Breast epithelium (tissue), 4 donors: ENCODE results near the gene LDHD. TPM values are rescaled to one million over a fixed set of nuclear protein-coding genes. Genes with fewer than 3 reads are reported as not detected.
A peak's percentile ranks its signal among the peaks of the same experiment; 100 is the strongest.

Experiments
- DNase-seq, 2 donors: peaks; one replicate each; pipeline ENCODE4 v3.0.0-alpha.2; 2019; ENCODE audit warnings: low spot score in 2 of 2
- H3K27ac ChIP-seq, 2 donors: fragments of 200-600 bp; sonication (generic) in 1 of 2; one replicate each; pipeline ENCODE4 v1.5.1; 2016 to 2019; ENCODE audit warnings: mild to moderate bottlenecking in 1 of 2
- H3K27me3 ChIP-seq, 2 donors: fragments of 200-600 bp; sonication (generic) in 1 of 2; one replicate each; pipeline versions ENCODE4 v1.5.1 to v1.6.0; 2017 to 2019; ENCODE audit warnings: control low read depth in 1 of 2, mild to moderate bottlenecking in 1 of 2
- H3K36me3 ChIP-seq: fragments of 200-600 bp; one replicate; pipeline ENCODE4 v1.5.1; 2019
- H3K4me1 ChIP-seq, 2 donors: fragments of 200-600 bp; sonication (generic); one replicate each; pipeline ENCODE4 v1.5.1; 2016 to 2019; ENCODE audit warnings: control low read depth in 1 of 2
- H3K4me3 ChIP-seq, 3 donors: fragments of 200-600 bp; sonication (generic); 1 replicate in 2 of 3; 2 replicates in 1 of 3; pipeline ENCODE4 v1.5.1; 2016 to 2019; ENCODE audit warnings: mild to moderate bottlenecking in 3 of 3, moderate library complexity in 2 of 3
- H3K9me3 ChIP-seq, 2 donors: fragments of 200-600 bp; sonication (generic) in 1 of 2; one replicate each; pipeline ENCODE4 v1.5.1; 2016 to 2019; ENCODE audit warnings: control low read depth in 1 of 2
- POLR2A ChIP-seq: fragments of 450-650 bp; IDR thresholded peaks from one replicate; pipeline ENCODE4 v1.6.1; 2016; ENCODE audit warnings: antibody characterized with exemption, mild to moderate bottlenecking, moderate library complexity
- POLR2AphosphoS5 ChIP-seq, 3 donors: sonication (generic); formaldehyde crosslinking; IDR thresholded peaks; one replicate each; pipeline ENCODE4 v1.6.1; 2017; ENCODE audit warnings: antibody characterized with exemption in 3 of 3
- intact Hi-C: fragments of 100-400 bp; cut with DNase I; formaldehyde crosslinking; loops from one replicate; pipeline ENCODE4 v1.15.1; 2023; ENCODE audit warnings: low total_unique reads
- total RNA-seq, 3 donors: library from RNA; depleted of rRNA; stranded (reverse); fragments of >200 nt; gene quantifications; one replicate each; pipeline ENCODE4 v1.1.0, GENCODE V29; 2016
- TF ChIP-seq, protein P1 (sequence below), 3 donors: fragments of 450-650 bp; IDR thresholded peaks; one replicate each; pipeline ENCODE4 v1.5.1; 2016 to 2017; ENCODE audit warnings: antibody characterized with exemption in 3 of 3, mild to moderate bottlenecking in 3 of 3, moderate library complexity in 3 of 3

Gene LDHD
- total RNA-seq, 3 donors from 2014 or later, result 10.5 to 17.6 (median 10.7) TPM

DNA sequence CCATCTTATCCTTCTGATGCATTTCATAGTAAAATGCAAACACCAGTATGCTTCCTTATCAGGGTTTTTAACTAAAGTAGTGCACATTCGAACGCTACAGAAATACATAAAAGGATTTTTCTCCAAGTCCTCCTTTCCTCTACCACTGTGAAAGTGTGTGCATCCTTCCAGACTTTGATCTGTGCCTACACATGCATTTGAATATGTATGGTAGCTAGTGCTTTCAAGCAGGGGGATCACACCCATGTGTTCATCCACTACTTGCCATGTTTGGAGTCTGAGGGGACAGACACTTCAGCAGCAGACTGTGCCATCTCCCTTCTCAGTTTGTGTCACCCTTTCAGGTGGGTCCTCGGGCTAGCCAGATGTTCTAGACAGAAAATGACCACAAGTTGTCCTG lies 14.9 kb downstream of the LDHD start:
- no peak for DNase-seq
- H3K4me1 ChIP-seq, result peaks cover 17 to 22% of the 10 kb centered on the region in 2 donors
- no peak overlapping the region for H3K4me3 ChIP-seq
- H3K36me3 ChIP-seq, result no peaks in the 10 kb centered on the region
- intact Hi-C loops, result no loop called here
- H3K27me3 ChIP-seq, result no peaks in the 10 kb centered on the region
- TF ChIP-seq, protein P1, sequence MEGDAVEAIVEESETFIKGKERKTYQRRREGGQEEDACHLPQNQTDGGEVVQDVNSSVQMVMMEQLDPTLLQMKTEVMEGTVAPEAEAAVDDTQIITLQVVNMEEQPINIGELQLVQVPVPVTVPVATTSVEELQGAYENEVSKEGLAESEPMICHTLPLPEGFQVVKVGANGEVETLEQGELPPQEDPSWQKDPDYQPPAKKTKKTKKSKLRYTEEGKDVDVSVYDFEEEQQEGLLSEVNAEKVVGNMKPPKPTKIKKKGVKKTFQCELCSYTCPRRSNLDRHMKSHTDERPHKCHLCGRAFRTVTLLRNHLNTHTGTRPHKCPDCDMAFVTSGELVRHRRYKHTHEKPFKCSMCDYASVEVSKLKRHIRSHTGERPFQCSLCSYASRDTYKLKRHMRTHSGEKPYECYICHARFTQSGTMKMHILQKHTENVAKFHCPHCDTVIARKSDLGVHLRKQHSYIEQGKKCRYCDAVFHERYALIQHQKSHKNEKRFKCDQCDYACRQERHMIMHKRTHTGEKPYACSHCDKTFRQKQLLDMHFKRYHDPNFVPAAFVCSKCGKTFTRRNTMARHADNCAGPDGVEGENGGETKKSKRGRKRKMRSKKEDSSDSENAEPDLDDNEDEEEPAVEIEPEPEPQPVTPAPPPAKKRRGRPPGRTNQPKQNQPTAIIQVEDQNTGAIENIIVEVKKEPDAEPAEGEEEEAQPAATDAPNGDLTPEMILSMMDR (IDR thresholded peaks at IDR 0.05), result no peak
- TF ChIP-seq POLR2AphosphoS5 (IDR thresholded peaks at IDR 0.05), result no peak
- no peak for TF ChIP-seq POLR2A
- H3K9me3 ChIP-seq, result no peaks in the 10 kb centered on the region
- no peak overlapping the region for H3K27ac ChIP-seq

DNA sequence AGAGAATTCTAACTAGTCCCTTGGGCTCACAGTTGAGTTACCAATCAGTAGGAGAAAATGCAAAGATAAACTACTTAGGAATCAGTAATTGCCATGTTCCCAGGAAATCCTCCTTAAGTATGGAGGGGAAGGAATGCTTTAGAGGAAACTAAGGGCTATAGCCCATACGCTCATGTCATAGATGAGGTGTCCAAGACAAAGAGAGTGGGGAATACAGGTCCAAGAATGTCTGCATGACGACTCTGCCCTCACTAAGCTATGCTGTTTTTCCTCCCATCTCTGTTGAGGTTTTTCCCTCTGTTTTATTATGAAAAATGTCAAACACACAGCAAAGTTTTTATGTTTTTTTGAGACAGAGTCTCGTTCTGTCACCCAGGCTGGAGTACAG lies 16.0 kb downstream of the LDHD start:
- TF ChIP-seq POLR2AphosphoS5 (IDR thresholded peaks at IDR 0.05), result no peak
- TF ChIP-seq, protein P1 (IDR thresholded peaks at IDR 0.05), result no peak
- TF ChIP-seq POLR2A, result no peak
- H3K4me3 ChIP-seq, result no peak overlapping the region
- H3K27ac ChIP-seq, result peak overlapping the region in 1 of 2 donors; percentile 76
- H3K27me3 ChIP-seq, result no peaks in the 10 kb centered on the region
- no peaks in the 10 kb centered on the region for H3K36me3 ChIP-seq
- H3K9me3 ChIP-seq, result no peaks in the 10 kb centered on the region
- no peak for DNase-seq
- H3K4me1 ChIP-seq, result peaks cover 19 to 26% of the 10 kb centered on the region in 2 donors
- intact Hi-C loops, result no loop called here

DNA sequence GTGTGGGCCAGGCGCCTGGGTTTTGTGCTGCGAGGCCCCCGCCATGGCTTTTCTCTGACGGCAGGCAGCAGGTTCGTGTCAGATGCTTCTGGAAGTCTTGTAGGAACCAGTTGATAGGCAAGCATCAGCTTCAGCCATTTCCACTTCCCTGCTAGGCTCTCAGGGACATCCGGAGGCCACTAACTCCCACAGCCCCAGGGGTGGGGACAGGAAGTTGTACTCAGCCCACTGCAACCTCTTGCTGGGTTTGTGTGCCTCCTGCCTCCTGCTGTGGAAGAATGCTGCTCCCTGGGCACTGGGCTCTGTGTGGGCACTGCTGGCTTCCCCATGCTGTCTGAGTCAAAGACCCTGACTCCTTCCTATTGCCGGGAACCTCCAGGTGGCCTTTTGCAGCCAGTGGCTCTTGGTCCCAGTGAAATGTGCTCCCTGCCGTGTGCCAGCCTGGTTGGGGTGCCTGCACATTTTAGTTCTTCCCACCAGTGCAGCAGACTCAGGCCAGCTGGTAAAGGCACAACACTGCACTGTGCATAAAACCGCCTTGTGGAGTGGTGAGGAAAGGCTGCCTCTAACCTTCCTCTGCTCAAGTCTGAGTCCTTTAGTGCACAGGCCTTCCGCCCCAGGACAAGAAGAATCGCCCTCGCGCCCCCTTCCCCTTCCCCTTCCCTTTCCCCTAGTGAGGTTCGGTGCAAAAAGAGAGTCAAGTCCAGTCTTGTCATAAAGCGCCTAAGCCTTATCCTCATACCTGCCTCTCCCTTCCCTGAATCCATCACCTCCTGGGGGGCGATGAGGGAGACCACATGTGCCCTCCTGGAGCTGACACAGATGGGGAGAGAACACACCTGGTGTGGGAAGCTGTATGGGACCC lies 16.6 kb downstream of the LDHD start:
- no peak for DNase-seq
- peak overlapping the region; percentile 76 to 78 for H3K27ac ChIP-seq
- peaks cover 22 to 26% of the 10 kb centered on the region in 2 donors for H3K4me1 ChIP-seq
- TF ChIP-seq POLR2A, result no peak
- no peak for TF ChIP-seq POLR2AphosphoS5 (IDR thresholded peaks at IDR 0.05)
- TF ChIP-seq, protein P1 (IDR thresholded peaks at IDR 0.05), result no peak
- no peak overlapping the region for H3K4me3 ChIP-seq
- no peaks in the 10 kb centered on the region for H3K27me3 ChIP-seq
- intact Hi-C loops, result no loop called here
- no peaks in the 10 kb centered on the region for H3K36me3 ChIP-seq
- no peaks in the 10 kb centered on the region for H3K9me3 ChIP-seq

DNA sequence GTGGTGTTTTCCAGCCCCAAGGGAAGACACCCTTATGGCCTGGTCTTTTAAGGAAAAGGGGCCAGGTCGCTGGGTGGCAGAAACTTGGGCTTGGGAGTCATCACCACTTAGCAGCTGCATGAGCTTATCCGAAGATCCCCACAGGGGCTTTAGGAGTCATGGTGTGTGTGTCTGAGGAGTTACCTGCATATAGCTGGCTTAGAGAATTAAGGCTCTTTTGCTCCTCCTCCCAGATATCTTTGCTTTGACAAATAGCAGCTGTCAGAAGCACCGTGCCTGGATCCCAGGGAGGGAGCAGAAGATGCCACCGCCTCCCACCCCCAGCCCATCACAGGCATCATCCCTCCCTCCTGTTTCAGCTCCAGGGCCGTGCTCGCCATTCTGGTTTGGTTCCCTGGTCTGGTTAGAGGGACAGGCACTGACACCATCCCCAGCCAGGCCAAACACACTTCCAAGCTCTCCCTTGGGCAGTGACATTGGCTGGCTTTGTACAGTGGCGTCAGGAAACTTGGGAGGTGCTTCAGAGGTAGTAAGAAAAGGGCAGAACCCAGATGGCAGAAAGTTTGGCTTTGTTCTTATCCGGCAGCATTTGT lies 17.4 kb downstream of the LDHD start:
- Histone ChIP-seq H3K36me3 (no peaks in the 10 kb centered on the region), H3K4me3 (no peak overlapping the region), H3K4me1 (peaks cover 22 to 26% of the 10 kb centered on the region in 2 donors), H3K9me3 (no peaks in the 10 kb centered on the region), H3K27me3 (no peaks in the 10 kb centered on the region), H3K27ac (peak overlapping the region; percentile 76 to 78)
- TF ChIP-seq, protein P1 (IDR thresholded peaks at IDR 0.05), result no peak
- TF ChIP-seq POLR2AphosphoS5 (IDR thresholded peaks at IDR 0.05) (no peak), POLR2A (no peak)
- DNase-seq, result no peak
- intact Hi-C loops, result no loop called here
